SU-DHL-6 (cell line): Measurements from ENCODE around the gene PKNOX2.

Experiments used
- H2AFZ ChIP-seq: fragments of 200-600 bp; sonication (generic); 2 replicates; pipeline ENCODE4 v1.6.1; 2014; ENCODE audit warnings: low read depth, mild to moderate bottlenecking, moderate library complexity, mixed read lengths, antibody characterized with exemption, low read length; ENCODE audit not compliant: severe bottlenecking
- H3F3A ChIP-seq: fragments of 200-600 bp; shearing (Covaris generic); 2 replicates; pipeline ENCODE4 v1.6.0; 2016; ENCODE audit warnings: antibody characterized with exemption, mild to moderate bottlenecking; ENCODE audit not compliant: insufficient read depth
- H3K27ac ChIP-seq: fragments of 200-600 bp; sonication (generic); 2 replicates; pipeline ENCODE4 v1.5.1; 2016; ENCODE audit warnings: low read depth, mild to moderate bottlenecking, low read length, moderate library complexity, mixed read lengths
- H3K27me3 ChIP-seq: fragments of 200-600 bp; sonication (generic), shearing (Covaris generic); 2 replicates; pipeline ENCODE4 v1.6.0; 2014; ENCODE audit warnings: mild to moderate bottlenecking, low read length
- H3K36me3 ChIP-seq: fragments of 200-600 bp; sonication (generic); 2 replicates; pipeline ENCODE4 v1.6.1; 2014; ENCODE audit warnings: mild to moderate bottlenecking, low read length, mixed read lengths
- H3K4me2 ChIP-seq: fragments of 300-600, 200-600 bp; shearing (Covaris generic), sonication (generic); 2 replicates; pipeline ENCODE4 v1.6.0; 2014; ENCODE audit warnings: low read length, low read depth, mild to moderate bottlenecking; ENCODE audit not compliant: poor library complexity, severe bottlenecking
- H3K4me3 ChIP-seq: fragments of 200-600 bp; sonication (generic); 2 replicates; pipeline ENCODE4 v1.5.1; 2014; ENCODE audit warnings: antibody characterized with exemption, low read length, mild to moderate bottlenecking, mixed read lengths; ENCODE audit not compliant: insufficient read depth, poor library complexity, severe bottlenecking
- H3K79me2 ChIP-seq: fragments of 200-600 bp; sonication (generic); 2 replicates; pipeline ENCODE4 v1.6.1; 2014; ENCODE audit warnings: mild to moderate bottlenecking, low read length, moderate library complexity; ENCODE audit not compliant: insufficient read depth
- H3K9ac ChIP-seq: fragments of 200-600 bp; sonication (generic); 2 replicates; pipeline ENCODE4 v1.7.0; 2014; ENCODE audit warnings: mild to moderate bottlenecking, low read length
- H3K9me2 ChIP-seq: fragments of 200-600 bp; sonication (generic); replicated peaks from 2 replicates; pipeline ENCODE4 v1.6.1; 2014; ENCODE audit warnings: low read length; ENCODE audit not compliant: insufficient read depth
- H3K9me3 ChIP-seq: fragments of 200-600 bp; sonication (generic); 2 replicates; pipeline ENCODE4 v1.6.1; 2014; ENCODE audit warnings: low read length, mixed read lengths; ENCODE audit not compliant: insufficient read depth
- H4K20me1 ChIP-seq: fragments of 200-600 bp; sonication (generic); 2 replicates; pipeline ENCODE4 v1.6.1; 2014; ENCODE audit warnings: low read depth, mild to moderate bottlenecking, antibody characterized with exemption, low read length, moderate library complexity, mixed read lengths
- CTCF ChIP-seq: fragments of 200-600 bp; sonication (generic); IDR thresholded peaks from one replicate; pipeline ENCODE4 v1.5.1; 2017; ENCODE audit warnings: antibody characterized with exemption, mild to moderate bottlenecking, low read length, moderate library complexity; ENCODE audit not compliant: insufficient read depth, poor library complexity, severe bottlenecking
- EZH2phosphoT487 ChIP-seq: fragments of 200-600 bp; sonication (generic), shearing (Covaris generic); conservative IDR thresholded peaks from 2 replicates; pipeline ENCODE4 v1.6.1; 2018; ENCODE audit warnings: mild to moderate bottlenecking, antibody characterized with exemption, low read length, moderate library complexity, mixed read lengths

The PKNOX2 gene

GRCh38 chr11:125170001-125170509 lies 5.5 kb downstream of the PKNOX2 start:
- Histone ChIP-seq H3K4me2 (no peak overlapping the region), H2AFZ (no peak overlapping the region)

GRCh38 chr11:125170510-125171031 lies 6.0 kb downstream of the PKNOX2 start:
- H3K4me3 ChIP-seq: no peak overlapping the region
- H3K9me2 ChIP-seq: no peaks in the 10 kb centered on the region
- no peak overlapping the region for H3K4me2 ChIP-seq
- TF ChIP-seq CTCF: no peak
- no peak for TF ChIP-seq EZH2phosphoT487
- no peaks in the 10 kb centered on the region for H3K79me2 ChIP-seq
- no peaks in the 10 kb centered on the region for H3K27me3 ChIP-seq
- no peaks in the 10 kb centered on the region for H3F3A ChIP-seq
- H3K9me3 ChIP-seq: no peaks in the 10 kb centered on the region
- H4K20me1 ChIP-seq: no peaks in the 10 kb centered on the region
- no peak overlapping the region for H3K9ac ChIP-seq
- H2AFZ ChIP-seq: no peak overlapping the region
- no peaks in the 10 kb centered on the region for H3K36me3 ChIP-seq
- H3K27ac ChIP-seq: no peak overlapping the region

More at GRCh38 chr11:125170001-125170509, 5.5 kb downstream of the PKNOX2 start:
- TF ChIP-seq CTCF (no peak), EZH2phosphoT487 (no peak)
- Histone ChIP-seq H3K27me3 (no peaks in the 10 kb centered on the region), H3K36me3 (no peaks in the 10 kb centered on the region), H4K20me1 (no peaks in the 10 kb centered on the region), H3K4me3 (no peak overlapping the region), H3K9ac (no peak overlapping the region), H3K79me2 (no peaks in the 10 kb centered on the region), H3K9me3 (no peaks in the 10 kb centered on the region), H3K9me2 (no peaks in the 10 kb centered on the region), H3F3A (no peaks in the 10 kb centered on the region), H3K27ac (no peak overlapping the region)

- no peaks in the 10 kb centered on the region for H3K9me2 ChIP-seq
- no peak overlapping the region for H3K27ac ChIP-seq
- H2AFZ ChIP-seq: no peak overlapping the region
- H4K20me1 ChIP-seq: no peaks in the 10 kb centered on the region
- no peaks in the 10 kb centered on the region for H3K79me2 ChIP-seq
- TF ChIP-seq EZH2phosphoT487 (no peak), CTCF (no peak)
- no peak overlapping the region for H3K4me3 ChIP-seq
- H3K9ac ChIP-seq: no peak overlapping the region
- H3K27me3 ChIP-seq: no peaks in the 10 kb centered on the region
- no peaks in the 10 kb centered on the region for H3K36me3 ChIP-seq
- no peaks in the 10 kb centered on the region for H3F3A ChIP-seq
- H3K9me3 ChIP-seq: no peaks in the 10 kb centered on the region
- no peak overlapping the region for H3K4me2 ChIP-seq
Measured at GRCh38 chr11:125171974-125172373, 7.4 kb downstream of the PKNOX2 start.
